GM12864 (cell line): ENCODE results near the gene CTTN.

ENCODE experiments used
- DNase-seq: peaks from one replicate; pipeline ENCODE4 v3.0.0-alpha.2; 2011; ENCODE audit warnings: low read depth
- H3K4me3 ChIP-seq: 2 replicates; pipeline ENCODE4 v1.5.1; 2011; ENCODE audit warnings: mild to moderate bottlenecking, low read depth, low read length, control low read depth
- CTCF ChIP-seq: IDR thresholded peaks from 2 replicates; pipeline ENCODE4 v1.5.1; 2011; ENCODE audit warnings: low read depth, mild to moderate bottlenecking, moderate library complexity, low read length, control low read depth, inconsistent platforms; ENCODE audit errors: missing control alignments

Gene CTTN

GRCh38 chr11:70377645-70378044, 20.7 kb upstream of the CTTN start:
- no peak overlapping the region for H3K4me3 ChIP-seq
- DNase-seq: no peak
- TF ChIP-seq CTCF: no peak

GRCh38 chr11:70378506-70379134, 19.7 kb upstream of the CTTN start:
- no peak for DNase-seq
- no peak overlapping the region for H3K4me3 ChIP-seq
- peak; percentile 17 for TF ChIP-seq CTCF

GRCh38 chr11:70381350-70381749, 17.0 kb upstream of the CTTN start:
- no peak for TF ChIP-seq CTCF
- DNase-seq: no peak
- H3K4me3 ChIP-seq: no peak overlapping the region

GRCh38 chr11:70381872-70382861, 16.2 kb upstream of the CTTN start:
- DNase-seq: no peak
- H3K4me3 ChIP-seq: no peak overlapping the region
- no peak for TF ChIP-seq CTCF

- no peak for TF ChIP-seq CTCF
- DNase-seq: no peak
- H3K4me3 ChIP-seq: no peak overlapping the region
Observed at GRCh38 chr11:70383664-70384565, 14.4 kb upstream of the CTTN start.

GRCh38 chr11:70384566-70385152, 13.7 kb upstream of the CTTN start:
- no peak overlapping the region for H3K4me3 ChIP-seq
- no peak for TF ChIP-seq CTCF
- DNase-seq: no peak
